NCI-H1436 (cell line): ENCODE data around the gene PTPRN.
"Not testable (repeated sequence)": the region's sequence is repeated elsewhere in the genome, so short reads cannot be mapped to it uniquely, and the experiment has no call there.

Experiments
- DNase-seq: peaks from one replicate; lab custom pipeline; 2025; lab: John Stamatoyannopoulos, UW

PTPRN gene

DNA sequence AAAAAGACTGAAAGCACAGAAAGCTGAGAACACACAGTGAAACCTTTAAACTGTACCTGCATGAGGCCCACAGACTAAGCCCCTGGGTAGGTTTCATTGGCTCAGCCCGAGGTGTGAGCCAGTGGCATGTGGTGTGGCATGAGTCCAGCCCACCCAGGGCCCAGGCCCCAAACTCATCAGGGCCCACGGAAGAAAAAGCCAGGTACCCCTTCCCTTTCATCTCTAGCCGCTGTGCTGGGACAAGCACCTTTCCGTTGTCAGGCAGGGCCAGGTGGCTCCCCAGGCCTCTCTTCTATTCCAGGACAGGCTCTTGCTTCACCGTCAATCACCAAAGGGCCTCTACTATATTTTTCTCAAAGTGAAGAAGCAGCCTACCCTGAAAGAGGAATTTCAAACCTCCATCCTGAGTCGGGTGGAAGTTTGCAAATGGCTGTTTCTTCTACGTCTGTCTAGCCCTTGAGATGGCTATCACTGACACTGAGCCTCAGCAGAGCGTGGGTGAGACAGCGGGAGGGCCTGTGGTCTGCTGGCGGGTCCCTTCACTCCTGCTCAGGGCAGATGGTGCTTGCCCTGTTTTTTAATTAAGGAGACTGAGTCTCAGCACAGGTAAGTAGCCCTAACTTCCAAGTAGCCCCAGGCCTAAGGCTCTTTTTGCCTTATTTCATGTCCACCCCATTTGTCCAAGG lies 21.5 kb downstream of the PTPRN start:
- DNase-seq = no peak

- DNase-seq = not testable (repeated sequence)
These were observed 22.1 kb downstream of the PTPRN start for GRCh38 chr2:219287116-219287440.

DNA sequence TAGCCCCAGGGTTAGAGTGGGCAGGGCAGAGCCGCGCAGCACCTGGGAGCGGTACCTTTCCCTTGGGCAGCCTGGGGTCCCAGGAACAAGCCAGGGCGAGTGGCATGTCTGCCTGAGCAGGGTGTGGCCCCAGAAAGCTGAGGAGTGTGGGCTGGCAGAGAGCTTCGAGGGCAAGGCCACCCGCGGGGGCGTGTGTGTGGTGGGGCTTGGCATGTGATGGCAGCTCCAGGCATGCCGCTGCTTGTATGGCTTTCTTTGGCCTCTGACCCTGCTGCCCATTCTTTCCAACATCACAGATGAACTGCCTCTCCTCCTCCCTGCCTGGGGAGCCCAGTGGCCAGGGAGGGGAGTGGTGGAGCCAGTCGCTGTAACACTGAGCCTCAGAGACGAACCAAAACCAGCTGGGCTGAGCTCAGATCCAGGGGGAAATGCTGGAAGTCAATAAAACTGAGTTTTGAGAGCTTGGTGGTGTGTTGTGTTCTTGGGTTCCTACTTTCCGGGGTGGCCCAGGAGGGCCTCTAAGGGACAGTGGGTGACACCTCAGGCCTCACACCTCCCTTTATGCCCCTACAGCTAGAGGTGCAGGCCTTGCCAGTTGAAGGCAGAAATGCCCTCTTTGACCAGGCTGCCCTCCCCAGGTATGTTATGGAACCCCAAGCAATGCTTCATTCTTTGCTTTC lies 22.6 kb downstream of the PTPRN start:
- DNase-seq = no peak

- no peak for DNase-seq
These were observed 23.2 kb downstream of the PTPRN start for GRCh38 chr2:219285894-219286425.

GRCh38 chr2:219285373-219285735 lies 23.8 kb downstream of the PTPRN start:
- DNase-seq = no peak

DNA sequence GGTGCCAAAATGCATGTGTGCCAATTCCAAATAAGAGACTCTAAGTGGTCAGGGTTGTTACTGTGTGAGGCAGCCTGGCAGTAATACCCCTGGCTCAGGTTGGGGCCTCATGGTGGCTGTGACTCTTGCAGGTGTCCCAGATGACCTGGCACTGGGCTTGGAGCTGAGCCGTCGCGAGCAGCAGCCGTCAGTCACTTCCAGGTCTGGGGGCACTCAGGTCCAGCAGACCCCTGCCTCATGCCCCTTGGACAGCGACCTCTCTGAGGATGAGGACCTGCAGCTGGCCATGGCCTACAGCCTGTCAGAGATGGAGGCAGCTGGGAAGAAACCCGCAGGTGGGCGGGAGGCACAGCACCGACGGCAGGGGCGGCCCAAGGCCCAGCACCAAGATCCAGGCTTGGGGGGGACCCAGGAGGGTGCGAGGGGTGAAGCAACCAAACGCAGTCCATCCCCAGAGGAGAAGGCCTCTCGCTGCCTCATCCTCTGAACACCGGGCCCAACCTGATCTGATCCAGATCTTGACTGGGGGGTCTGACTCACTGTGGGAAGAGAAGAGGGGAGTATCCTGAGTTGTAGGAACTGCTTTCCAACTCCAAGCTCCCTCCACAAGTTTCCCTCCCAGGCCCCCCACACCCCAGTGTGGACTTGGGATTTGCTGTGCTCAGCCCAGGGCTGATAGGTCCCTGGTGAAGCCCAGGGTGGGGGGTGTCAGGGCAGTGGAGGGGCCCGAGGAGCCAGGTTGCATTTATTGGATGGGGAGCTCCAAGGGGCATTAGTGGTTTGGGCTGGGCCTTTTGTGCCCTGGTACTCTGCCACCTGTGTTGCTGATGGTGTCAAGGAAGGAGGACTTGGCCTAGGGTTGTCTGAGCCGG lies 24.5 kb downstream of the PTPRN start:
- no peak for DNase-seq

DNA sequence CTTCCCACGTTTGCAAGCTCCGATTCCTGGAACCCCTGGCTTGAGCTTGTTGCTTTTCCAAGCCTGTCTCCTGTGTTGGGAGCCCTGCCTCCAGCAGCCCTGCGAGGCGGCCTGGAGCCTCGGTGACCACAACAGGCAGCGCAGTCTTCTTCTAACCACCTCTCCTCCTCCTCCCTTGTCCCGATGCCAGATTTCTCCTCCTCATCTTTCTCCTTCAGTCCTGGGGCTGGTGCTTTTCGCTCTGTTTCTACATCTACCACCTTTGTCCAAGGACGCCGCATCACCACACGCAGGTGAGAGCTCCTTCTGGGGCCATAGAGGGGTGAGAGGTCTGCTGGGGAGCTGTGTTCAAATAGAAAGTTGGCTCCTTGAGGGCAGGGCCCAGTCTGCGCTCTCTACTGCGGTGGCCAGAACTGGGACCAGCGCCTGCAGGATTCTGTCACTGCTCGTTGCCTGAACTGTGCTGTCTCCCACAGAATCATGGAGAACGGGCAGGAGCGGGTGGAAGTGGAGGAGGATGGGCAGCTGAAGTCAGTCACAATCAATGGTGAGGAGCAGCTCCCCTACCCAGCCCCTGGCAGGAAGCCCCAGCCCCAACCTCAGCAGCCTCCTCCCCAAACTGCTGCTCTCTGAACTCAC lies 26.1 kb downstream of the PTPRN start:
- DNase-seq = no peak

DNA sequence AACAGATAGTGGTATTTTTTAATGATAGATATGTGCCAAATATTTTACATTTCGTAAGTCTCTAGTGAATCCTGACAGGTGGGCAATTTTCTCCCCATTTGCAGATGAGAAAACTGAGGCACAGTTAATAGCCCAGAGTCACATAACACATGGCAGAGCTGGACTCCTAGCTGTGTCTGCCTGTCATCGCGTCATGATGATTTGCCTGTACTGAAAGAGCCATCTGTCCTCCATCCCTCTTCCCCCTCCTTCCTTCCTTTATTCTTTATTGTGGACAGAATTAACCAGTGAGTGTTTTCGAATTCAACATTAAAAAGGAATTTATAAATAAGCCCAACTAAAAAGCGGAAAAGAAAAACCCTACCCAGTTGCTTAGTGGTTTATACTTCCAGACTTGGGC lies 26.8 kb downstream of the PTPRN start:
- no peak for DNase-seq

GRCh38 chr2:219281588-219281987 lies 27.6 kb downstream of the PTPRN start:
- DNase-seq = no peak

GRCh38 chr2:219280651-219281050 lies 28.6 kb downstream of the PTPRN start:
- DNase-seq = no peak

DNA sequence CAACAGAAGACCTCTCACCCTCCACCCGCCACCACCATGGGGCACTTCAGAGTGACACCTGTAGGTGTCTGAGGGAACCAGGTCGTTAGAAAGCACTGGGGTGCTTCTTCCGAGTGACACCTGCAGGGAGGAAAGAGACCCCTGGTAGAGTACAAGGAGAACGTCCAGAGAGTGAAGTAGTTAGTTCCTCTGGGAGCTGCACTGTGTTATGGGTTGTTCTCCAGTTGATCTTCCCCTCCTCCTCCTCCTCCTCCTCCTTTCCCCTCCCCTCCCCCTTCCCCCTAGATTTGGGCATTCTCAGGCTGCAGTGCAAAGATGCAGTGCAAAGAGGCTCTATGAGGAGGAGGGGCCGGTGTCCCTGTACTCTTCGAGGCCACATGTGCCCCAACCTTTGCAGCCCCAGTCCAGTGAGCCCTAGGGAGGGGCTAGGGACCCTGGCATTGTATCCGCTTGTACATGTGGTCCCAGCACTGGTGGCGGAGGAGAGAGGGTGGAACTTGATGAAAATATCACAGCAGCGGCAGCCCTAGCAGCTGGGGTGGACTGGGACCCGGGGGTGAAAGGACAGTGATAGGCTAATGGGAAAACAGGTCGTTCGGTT lies 29.2 kb downstream of the PTPRN start:
- no peak for DNase-seq

DNA sequence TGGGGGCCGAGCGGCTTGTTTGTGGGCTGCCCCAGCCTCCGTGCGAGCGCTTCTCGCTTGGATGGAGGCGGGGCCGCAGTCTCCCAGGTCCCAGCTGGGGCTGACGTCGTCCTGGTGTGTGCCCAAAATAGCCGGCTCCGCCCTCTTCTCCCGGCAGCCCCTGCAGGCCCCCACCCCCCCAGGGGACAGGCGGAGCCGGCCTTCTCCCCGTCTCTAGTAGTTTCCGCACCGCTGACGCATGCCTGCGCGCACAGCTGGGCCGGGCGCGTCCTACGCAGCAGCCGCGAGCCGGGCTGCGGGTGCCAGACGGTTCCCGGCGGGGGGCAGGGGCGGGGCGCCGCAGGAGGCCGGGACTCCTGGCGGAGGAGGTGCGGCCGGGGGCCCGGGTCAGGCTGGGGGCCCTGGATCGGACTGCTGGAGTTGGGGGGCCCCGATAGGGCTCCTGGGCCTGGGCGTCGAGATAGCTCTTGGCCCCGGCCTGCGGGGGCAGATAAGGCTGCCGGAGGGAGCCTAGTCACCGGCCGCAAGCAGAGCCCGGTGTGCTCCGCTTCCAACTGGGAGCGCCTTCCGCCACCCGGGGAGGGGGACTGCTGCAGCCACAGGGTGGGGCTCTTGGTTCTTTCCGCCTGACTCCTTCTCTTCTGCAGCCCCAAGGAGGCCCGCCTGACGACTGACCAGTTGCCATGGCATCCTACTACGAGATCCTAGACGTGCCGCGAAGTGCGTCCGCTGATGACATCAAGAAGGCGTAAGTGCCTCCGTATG lies 29.9 kb downstream of the PTPRN start, which contains the start of gene DNAJB2:
Gene DNAJB2, plus strand, starts transcription at position 216 of the 765 bp plus-strand sequence. Its CDS starts 468 bp downstream, at position 684.
- peak; percentile 97 for DNase-seq

DNA sequence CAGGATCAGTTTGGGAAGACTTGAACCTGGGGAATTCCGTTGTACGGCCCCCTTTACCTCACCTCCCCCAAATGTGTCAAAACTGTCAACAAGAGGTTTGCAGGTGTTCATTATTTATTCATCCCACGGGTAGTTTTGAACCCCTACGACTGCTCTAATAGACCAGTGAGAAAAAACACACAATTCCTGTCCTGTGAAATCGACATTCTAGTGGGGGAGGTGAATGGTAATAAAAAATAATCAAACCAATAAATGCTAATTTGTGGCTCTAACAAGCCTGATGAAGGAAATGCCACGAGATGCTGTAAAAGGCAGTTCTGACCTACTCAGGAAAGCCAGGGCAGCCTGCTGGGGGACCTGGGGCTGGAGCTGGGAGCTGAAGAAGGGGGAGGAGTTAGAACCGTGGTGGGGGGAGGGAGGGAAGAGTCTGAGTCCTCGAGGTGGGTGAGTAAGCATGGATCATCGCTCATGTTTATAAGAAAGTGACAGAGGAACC lies 30.5 kb downstream of the PTPRN start:
- no peak for DNase-seq

GRCh38 chr2:219277703-219278654 lies 31.2 kb downstream of the PTPRN start:
- peak; percentile 60 for DNase-seq

DNA sequence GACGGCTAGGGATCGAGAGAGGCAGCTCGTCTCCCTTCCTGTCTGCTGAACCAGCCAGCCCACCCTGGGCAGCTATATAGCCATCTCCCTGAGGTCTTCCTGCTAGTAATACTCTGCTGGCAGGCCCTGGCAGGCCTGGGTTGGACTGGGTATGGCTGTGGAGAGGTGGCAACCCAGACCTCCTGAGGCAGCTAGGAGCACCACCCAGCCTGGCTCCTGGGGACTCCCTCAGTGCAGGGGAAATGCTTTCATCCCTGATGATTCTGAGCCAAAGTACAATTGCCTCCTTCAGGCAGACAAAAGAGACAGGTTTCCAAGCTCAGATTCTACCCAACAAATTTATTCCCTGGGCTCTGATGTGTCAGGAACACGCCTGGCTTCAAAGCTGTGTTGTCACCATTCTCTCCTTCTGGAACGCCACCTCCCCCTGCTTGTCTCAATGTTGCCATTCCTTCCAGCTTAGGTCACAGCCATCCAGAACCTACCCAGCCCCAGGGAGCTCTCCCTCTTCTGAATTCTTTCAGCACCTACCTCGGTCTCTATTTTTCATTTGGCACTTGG lies 34.8 kb downstream of the PTPRN start:
- DNase-seq = no peak

DNA sequence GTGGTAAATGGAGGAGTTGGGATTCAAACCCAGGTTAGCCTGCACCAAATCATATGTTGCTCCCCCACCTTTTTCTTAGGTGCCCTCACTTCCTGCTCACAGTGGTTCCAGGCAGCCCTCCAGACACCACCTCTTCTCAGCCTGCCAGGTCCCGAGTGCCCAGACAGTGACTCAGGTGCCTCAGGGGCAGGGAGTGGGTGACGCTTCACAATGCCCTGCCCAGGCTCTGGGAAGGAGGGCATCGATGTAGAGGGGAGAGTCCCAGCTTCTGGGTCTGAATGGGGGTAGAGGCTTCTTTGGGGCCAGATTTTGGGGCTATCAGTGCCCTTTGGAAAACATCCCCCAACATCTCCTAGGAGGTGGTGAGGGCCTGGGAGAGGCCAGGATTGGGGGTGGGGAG lies 35.3 kb downstream of the PTPRN start:
- DNase-seq = no peak

DNA sequence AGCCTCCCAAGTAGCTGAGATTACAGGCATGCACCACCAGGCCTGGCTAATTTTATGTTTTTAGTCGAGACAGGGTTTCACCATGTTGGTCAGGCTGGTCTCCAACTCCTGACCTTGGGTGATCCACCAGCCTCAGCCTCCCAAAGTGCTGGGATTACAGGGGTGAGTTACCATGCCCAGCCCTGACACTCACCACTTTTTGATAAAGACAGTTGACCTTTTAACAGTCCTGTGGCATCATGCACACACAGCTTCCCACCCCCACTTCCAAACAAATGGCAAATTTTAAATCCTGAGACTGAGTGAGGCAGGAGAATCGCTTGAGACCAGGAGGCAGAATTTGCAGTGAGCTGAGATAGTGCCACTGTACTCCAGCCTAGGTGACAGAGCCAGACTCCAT lies 36.2 kb downstream of the PTPRN start:
- no peak for DNase-seq

DNA sequence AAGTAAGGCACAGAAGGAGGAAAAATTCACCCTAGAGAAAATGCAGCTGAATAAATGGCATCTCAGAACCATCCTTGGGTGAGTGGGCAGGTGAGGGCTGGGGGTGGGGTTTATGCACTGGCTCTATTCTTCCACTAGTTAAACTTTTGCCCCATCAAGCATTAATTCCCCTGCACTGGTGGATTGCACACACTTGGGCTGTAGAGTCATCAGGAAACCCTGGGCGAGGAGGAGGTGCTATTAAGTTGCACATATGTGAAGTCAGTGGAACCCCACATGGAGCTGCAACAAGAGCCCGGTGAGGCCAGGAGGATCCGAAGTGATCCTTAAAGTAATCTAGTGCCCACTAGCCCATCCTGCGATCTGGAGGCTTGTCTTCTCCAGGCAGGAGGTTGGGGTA lies 36.8 kb downstream of the PTPRN start:
- DNase-seq = no peak

GRCh38 chr2:219271021-219271420 lies 38.2 kb downstream of the PTPRN start:
- no peak for DNase-seq

- DNase-seq = no peak
These were observed 39.2 kb downstream of the PTPRN start for GRCh38 chr2:219270055-219270372.
